Keratinocyte (primary cell): Measurements from ENCODE around the gene CCL18. TPM values are rescaled to one million over a fixed set of nuclear protein-coding genes. Genes with fewer than 3 reads are reported as not detected.
"Not testable (repeated sequence)": the region's sequence is repeated elsewhere in the genome, so short reads cannot be mapped to it uniquely, and the experiment has no call there.

Experiments
- DNase-seq: peaks from one replicate; pipeline ENCODE4 v3.0.0-alpha.2; 2011; ENCODE audit warnings: low read depth, missing footprints, low spot score
- FAIRE-seq: peaks from 2 replicates; lab custom pipeline; 2011; peaks lifted over from hg19 to GRCh38; lab: Jason Lieb, UNC
- H2AFZ ChIP-seq: 2 replicates; pipeline ENCODE4 v1.6.0; 2012; ENCODE audit warnings: low read length, control low read depth, inconsistent platforms; ENCODE audit not compliant: control insufficient read depth
- H3K27ac ChIP-seq: 2 replicates; pipeline ENCODE4 v1.5.1; 2011; ENCODE audit warnings: low read length; ENCODE audit not compliant: control insufficient read depth, insufficient read depth
- H3K27me3 ChIP-seq: 3 replicates; pipeline ENCODE4 v1.6.0; 2011; ENCODE audit warnings: low read length; ENCODE audit not compliant: control insufficient read depth, insufficient read depth; ENCODE audit errors: extremely low read depth
- H3K36me3 ChIP-seq, 2 experiments: 2 replicates in 1 of 2; 3 replicates in 1 of 2; pipeline ENCODE4 v1.5.1; 2011; ENCODE audit warnings: low read length in 2 of 2, mild to moderate bottlenecking in 1 of 2; ENCODE audit not compliant: control insufficient read depth in 2 of 2, insufficient read depth in 2 of 2; ENCODE audit errors: extremely low read depth in 1 of 2
- H3K4me1 ChIP-seq: 3 replicates; pipeline ENCODE4 v1.5.1; 2011; ENCODE audit warnings: low read length; ENCODE audit not compliant: control insufficient read depth, insufficient read depth; ENCODE audit errors: extremely low read depth
- H3K4me2 ChIP-seq: 3 replicates; pipeline ENCODE4 v1.6.0; 2011; ENCODE audit warnings: low read depth, low read length; ENCODE audit not compliant: control insufficient read depth, insufficient read depth; ENCODE audit errors: extremely low read depth
- H3K4me3 ChIP-seq, 3 experiments: fragments of 200-600 bp in 1 of 3; sonication (generic) in 1 of 3; 2 replicates in 2 of 3; 3 replicates in 1 of 3; pipeline ENCODE4 v1.5.1; 2011 to 2016; ENCODE audit warnings: low read length in 3 of 3, mild to moderate bottlenecking in 3 of 3, control low read depth in 2 of 3, inconsistent platforms in 1 of 3, low read depth in 1 of 3, mixed read lengths in 1 of 3, mixed run types in 1 of 3, moderate library complexity in 1 of 3; ENCODE audit not compliant: control insufficient read depth in 2 of 3, insufficient read depth in 2 of 3; ENCODE audit errors: extremely low read depth in 1 of 3
- H3K79me2 ChIP-seq: 2 replicates; pipeline ENCODE4 v1.6.0; 2012; ENCODE audit warnings: low read length; ENCODE audit not compliant: control insufficient read depth, insufficient read depth
- H3K9ac ChIP-seq: 3 replicates; pipeline ENCODE4 v1.6.0; 2011; ENCODE audit warnings: low read length; ENCODE audit not compliant: control insufficient read depth, insufficient read depth; ENCODE audit errors: extremely low read depth
- H3K9me1 ChIP-seq: 3 replicates; pipeline ENCODE4 v1.6.0; 2011; ENCODE audit warnings: low read length; ENCODE audit not compliant: control insufficient read depth, insufficient read depth; ENCODE audit errors: extremely low read depth
- H3K9me3 ChIP-seq: 2 replicates; pipeline ENCODE4 v1.5.1; 2012; ENCODE audit warnings: low read depth, low read length; ENCODE audit not compliant: control insufficient read depth
- H4K20me1 ChIP-seq: 3 replicates; pipeline ENCODE4 v1.6.0; 2011; ENCODE audit warnings: low read length; ENCODE audit not compliant: control insufficient read depth, insufficient read depth; ENCODE audit errors: extremely low read depth
- EZH2 ChIP-seq: IDR thresholded peaks from one replicate; pipeline ENCODE4 v1.6.1; 2012; ENCODE audit warnings: inconsistent platforms, mild to moderate bottlenecking, low read length, moderate library complexity
- dilution Hi-C: fragments of 300-500 bp; cut with MboI; formaldehyde crosslinking; loops from one replicate; pipeline ENCODE4 v1.7.0; 2020; ENCODE audit warnings: low sequenced_read_pairs; ENCODE audit not compliant: extremely low pct_ligation_motif_present
- polyA plus RNA-seq, 5 experiments: library from polyadenylated mRNA; depleted of rRNA in 3 of 5; stranded (reverse) in 3 of 5; stranded (forward) in 1 of 5; unstranded in 1 of 5; fragments of >200 nt; gene quantifications; 1 replicate in 1 of 5; 2 replicates in 3 of 5; 3 replicates in 1 of 5; pipeline versions ENCODE4 v1.2.1 to v1.2.3, GENCODE V29; 2011 to 2012; ENCODE audit warnings: missing spikeins in 2 of 5, low read depth in 1 of 5, low replicate concordance in 1 of 5
- TF ChIP-seq, protein P1 (sequence below), 3 experiments: IDR thresholded peaks in 1 of 3; conservative IDR thresholded peaks in 1 of 3; optimal IDR thresholded peaks in 1 of 3; 2 replicates in 2 of 3; 3 replicates in 1 of 3; pipeline versions ENCODE3 to v1.5.1; 2011; ENCODE audit warnings: low read length in 3 of 3, mild to moderate bottlenecking in 3 of 3, moderate library complexity in 2 of 3, control low read depth in 1 of 3, inconsistent platforms in 1 of 3; ENCODE audit not compliant: insufficient read depth in 2 of 3; ENCODE audit errors: extremely low read depth in 1 of 3

Gene CCL18
- polyA plus RNA-seq, 1 donor (not counting 4 experiments of a cell fraction or from before 2014, with no cell fraction given): not detected

DNA sequence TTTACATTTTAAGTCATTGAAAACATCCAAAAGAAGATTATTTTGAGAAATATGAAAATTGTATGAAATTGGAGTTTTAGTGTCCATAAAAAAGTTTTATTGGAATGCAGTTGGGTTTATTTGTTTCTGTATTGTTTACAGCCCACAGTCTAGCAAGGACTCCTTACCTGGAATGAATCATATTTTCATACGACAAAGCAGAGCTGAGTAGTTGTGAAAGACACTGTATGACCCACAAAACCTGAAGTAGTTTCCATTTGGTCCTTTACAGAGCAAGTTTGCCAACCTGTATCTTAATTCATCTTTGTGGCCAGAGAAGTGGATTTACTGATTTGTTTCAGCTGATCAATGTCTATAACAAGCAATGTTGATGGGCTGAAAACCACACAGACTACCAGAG, 10.3 kb downstream of the CCL18 start:
- no peaks in the 10 kb centered on the region for H3K36me3 ChIP-seq
- no peaks in the 10 kb centered on the region for H4K20me1 ChIP-seq
- no peak overlapping the region for H3K9ac ChIP-seq
- no peaks in the 10 kb centered on the region for H3K9me3 ChIP-seq
- H3K27me3 ChIP-seq: no peaks in the 10 kb centered on the region
- no peak overlapping the region for H3K4me2 ChIP-seq
- H3K79me2 ChIP-seq: no peaks in the 10 kb centered on the region
- dilution Hi-C loops: no loop called here
- no peaks in the 10 kb centered on the region for H3K4me1 ChIP-seq
- TF ChIP-seq, protein P1, sequence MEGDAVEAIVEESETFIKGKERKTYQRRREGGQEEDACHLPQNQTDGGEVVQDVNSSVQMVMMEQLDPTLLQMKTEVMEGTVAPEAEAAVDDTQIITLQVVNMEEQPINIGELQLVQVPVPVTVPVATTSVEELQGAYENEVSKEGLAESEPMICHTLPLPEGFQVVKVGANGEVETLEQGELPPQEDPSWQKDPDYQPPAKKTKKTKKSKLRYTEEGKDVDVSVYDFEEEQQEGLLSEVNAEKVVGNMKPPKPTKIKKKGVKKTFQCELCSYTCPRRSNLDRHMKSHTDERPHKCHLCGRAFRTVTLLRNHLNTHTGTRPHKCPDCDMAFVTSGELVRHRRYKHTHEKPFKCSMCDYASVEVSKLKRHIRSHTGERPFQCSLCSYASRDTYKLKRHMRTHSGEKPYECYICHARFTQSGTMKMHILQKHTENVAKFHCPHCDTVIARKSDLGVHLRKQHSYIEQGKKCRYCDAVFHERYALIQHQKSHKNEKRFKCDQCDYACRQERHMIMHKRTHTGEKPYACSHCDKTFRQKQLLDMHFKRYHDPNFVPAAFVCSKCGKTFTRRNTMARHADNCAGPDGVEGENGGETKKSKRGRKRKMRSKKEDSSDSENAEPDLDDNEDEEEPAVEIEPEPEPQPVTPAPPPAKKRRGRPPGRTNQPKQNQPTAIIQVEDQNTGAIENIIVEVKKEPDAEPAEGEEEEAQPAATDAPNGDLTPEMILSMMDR (optimal IDR thresholded peaks at IDR 0.05 in 1 of 3, IDR thresholded peaks at IDR 0.05 in 1 of 3, conservative IDR thresholded peaks at IDR 0.05 in 1 of 3; ENCODE audit: extremely low read depth in 1 of 3, insufficient read depth in 2 of 3, low read length in 3 of 3): no peak
- no peak for TF ChIP-seq EZH2
- H2AFZ ChIP-seq: no peak overlapping the region
- no peak overlapping the region for H3K4me3 ChIP-seq
- H3K9me1 ChIP-seq: no peaks in the 10 kb centered on the region
- FAIRE-seq: no peak
- DNase-seq: no peak
- no peak overlapping the region for H3K27ac ChIP-seq

DNA sequence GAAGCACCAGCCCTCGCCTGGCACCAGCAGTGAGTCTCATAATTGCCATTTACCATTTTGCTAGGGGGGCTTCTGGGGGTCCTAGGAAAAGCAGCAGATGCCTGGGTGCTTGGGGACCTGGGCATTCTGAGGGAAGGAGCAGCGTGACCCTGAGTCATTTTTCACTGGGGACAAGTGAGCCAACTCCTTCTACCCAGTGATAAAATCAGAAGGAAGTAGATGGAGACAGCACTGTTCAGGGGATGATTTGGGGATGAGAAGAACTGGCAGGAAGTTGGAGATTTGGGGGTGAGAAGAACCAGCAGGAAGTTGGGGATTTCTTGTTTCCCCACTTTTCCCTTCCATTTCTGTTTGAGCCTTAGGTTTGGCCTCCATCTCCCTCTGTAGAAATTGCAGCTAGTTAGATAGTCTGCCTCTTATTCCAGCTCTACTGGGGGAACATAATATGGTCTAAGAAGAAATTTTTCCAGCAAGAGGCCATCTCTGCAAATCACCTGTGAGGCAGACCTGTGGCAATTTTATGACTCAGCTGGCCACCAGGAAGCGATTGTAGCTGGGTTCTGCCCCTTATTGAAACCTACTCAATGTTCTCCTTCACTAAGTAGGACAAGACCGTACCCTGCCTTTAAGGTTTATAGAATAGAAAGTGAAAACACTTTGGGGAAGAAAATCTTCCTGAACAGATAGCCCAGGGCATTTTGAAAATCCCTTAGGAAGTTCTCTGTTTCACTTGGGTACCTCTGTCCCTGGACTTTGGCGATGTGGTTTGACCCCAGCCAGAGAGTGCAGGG, 17.8 kb downstream of the CCL18 start:
- H3K4me3 ChIP-seq, H3K36me3 ChIP-seq, H3K4me1 ChIP-seq, FAIRE-seq, H3K9ac ChIP-seq, H3K79me2 ChIP-seq, H4K20me1 ChIP-seq, H2AFZ ChIP-seq, H3K9me3 ChIP-seq, H3K9me1 ChIP-seq, DNase-seq, H3K27me3 ChIP-seq, H3K4me2 ChIP-seq, dilution Hi-C loops, H3K27ac ChIP-seq: not testable (repeated sequence)

DNA sequence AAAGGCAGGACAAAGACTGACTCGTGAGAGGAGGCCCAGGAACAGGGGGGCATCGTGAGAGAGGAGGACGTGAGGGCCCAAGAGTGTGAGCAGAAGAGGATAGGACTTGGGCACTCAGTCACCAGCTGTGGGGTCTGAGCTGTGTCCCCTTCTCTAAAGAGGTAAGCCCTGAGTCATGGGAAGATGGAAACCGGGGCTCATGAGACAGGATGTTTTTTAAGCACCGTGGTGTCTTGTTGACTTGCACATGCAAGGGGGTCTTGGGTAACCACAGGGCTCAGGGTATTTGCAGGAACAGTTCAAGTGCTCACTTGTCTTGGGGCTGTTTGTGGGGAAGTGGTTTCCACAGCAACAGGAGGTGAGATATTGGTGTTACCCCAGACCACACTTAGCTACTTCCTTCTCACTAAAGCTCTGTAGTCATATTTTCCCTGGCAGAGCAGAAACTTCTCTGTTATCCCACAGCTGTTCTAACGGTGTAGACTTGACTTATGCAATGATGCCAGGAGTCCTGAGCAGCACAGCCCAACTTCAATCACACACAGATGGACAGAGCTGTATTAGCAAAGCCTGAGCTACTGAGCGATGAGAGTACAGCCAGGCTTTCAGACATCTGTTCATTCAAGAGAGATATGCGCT, 18.5 kb downstream of the CCL18 start:
- H3K9me3 ChIP-seq, H3K27ac ChIP-seq, H3K4me2 ChIP-seq, H4K20me1 ChIP-seq, H3K9ac ChIP-seq, H3K36me3 ChIP-seq, H3K27me3 ChIP-seq, H2AFZ ChIP-seq, DNase-seq, H3K79me2 ChIP-seq, H3K9me1 ChIP-seq, H3K4me1 ChIP-seq, H3K4me3 ChIP-seq, dilution Hi-C loops, FAIRE-seq: not testable (repeated sequence)

DNA sequence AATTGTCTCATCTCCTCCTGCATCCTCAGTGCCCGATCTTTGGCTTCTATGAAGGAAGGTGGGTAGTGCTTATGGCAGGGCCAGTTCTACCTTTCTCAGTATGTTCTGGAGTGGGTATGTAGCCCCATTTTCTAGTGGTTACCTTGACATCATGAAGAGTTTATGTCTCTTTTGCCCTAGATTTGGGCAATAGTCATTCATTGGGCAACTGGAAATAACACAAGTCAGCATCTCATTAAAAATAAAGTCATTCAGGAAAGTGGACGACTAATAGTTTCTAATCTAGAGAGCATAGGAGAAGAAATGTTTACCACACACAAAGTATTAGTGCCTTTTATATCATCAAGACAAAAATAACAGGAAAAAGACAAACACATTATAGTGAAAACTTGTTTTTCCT, 19.6 kb downstream of the CCL18 start:
- H3K4me2 ChIP-seq, H3K4me1 ChIP-seq, H3K36me3 ChIP-seq, H3K27ac ChIP-seq, DNase-seq, dilution Hi-C loops, H3K79me2 ChIP-seq, FAIRE-seq, H3K27me3 ChIP-seq, H4K20me1 ChIP-seq, H2AFZ ChIP-seq, H3K4me3 ChIP-seq, H3K9ac ChIP-seq, H3K9me3 ChIP-seq, H3K9me1 ChIP-seq: not testable (repeated sequence)
